Liver (tissue), 9 donors: ENCODE data around the gene UCP2. TPM values are rescaled to one million over a fixed set of nuclear protein-coding genes. Genes with fewer than 3 reads are reported as not detected.

Experiments used
- DNase-seq: peaks from one replicate; pipeline ENCODE4 v3.0.0-alpha.2; 2017; ENCODE audit warnings: low spot score
- H3K27ac ChIP-seq, 2 donors: one replicate each; pipeline ENCODE4 v1.7.0; 2013; ENCODE audit warnings: inconsistent platforms in 2 of 2, low read length in 2 of 2, control low read depth in 1 of 2, low read depth in 1 of 2, mild to moderate bottlenecking in 1 of 2
- H3K27me3 ChIP-seq, 4 donors: one replicate each; pipeline versions ENCODE4 v1.6.1 to v1.7.0; 2013; ENCODE audit warnings: low read length in 3 of 4, inconsistent platforms in 1 of 4, mild to moderate bottlenecking in 1 of 4, moderate library complexity in 1 of 4; ENCODE audit not compliant: control insufficient read depth in 4 of 4, insufficient read depth in 4 of 4
- H3K36me3 ChIP-seq, 4 donors: one replicate each; pipeline versions ENCODE4 v1.6.1 to v1.7.0; 2013; ENCODE audit warnings: low read length in 3 of 4, mild to moderate bottlenecking in 3 of 4, low read depth in 1 of 4, moderate library complexity in 1 of 4; ENCODE audit not compliant: control insufficient read depth in 4 of 4, insufficient read depth in 3 of 4
- H3K4me1 ChIP-seq, 4 donors: one replicate each; pipeline versions ENCODE4 v1.6.1 to v1.7.0; 2013; ENCODE audit warnings: low read length in 3 of 4, mild to moderate bottlenecking in 3 of 4, moderate library complexity in 1 of 4; ENCODE audit not compliant: control insufficient read depth in 4 of 4, insufficient read depth in 4 of 4
- H3K4me3 ChIP-seq, 3 donors: one replicate each; pipeline versions ENCODE4 v1.6.1 to v1.7.0; 2013; ENCODE audit warnings: low read length in 3 of 3, control low read depth in 1 of 3, low read depth in 1 of 3, mild to moderate bottlenecking in 1 of 3
- H3K9ac ChIP-seq, 2 donors: one replicate each; pipeline ENCODE4 v1.7.0; 2013; ENCODE audit warnings: low read length in 2 of 2, mild to moderate bottlenecking in 2 of 2, moderate library complexity in 2 of 2, control low read depth in 1 of 2, low read depth in 1 of 2
- H3K9me3 ChIP-seq, 4 donors: one replicate each; pipeline versions ENCODE4 v1.6.1 to v1.7.0; 2013; ENCODE audit warnings: low read length in 3 of 4; ENCODE audit not compliant: control insufficient read depth in 4 of 4
- ATF3 ChIP-seq: IDR thresholded peaks from 2 replicates; pipeline ENCODE4 v1.6.1; 2016; ENCODE audit warnings: antibody characterized with exemption
- CTCF ChIP-seq: fragments of 150-350 bp; IDR thresholded peaks from 2 replicates; pipeline ENCODE4 v1.5.1; 2017; ENCODE audit warnings: improper control_type of control experiment, low read depth, low read length; ENCODE audit not compliant: missing input control
- EGR1 ChIP-seq, 2 donors: IDR thresholded peaks; 2 replicates each; pipeline ENCODE4 v1.6.1; 2016 to 2018; ENCODE audit warnings: antibody characterized with exemption in 2 of 2, low read depth in 2 of 2
- FOXA1 ChIP-seq: IDR thresholded peaks from 2 replicates; pipeline ENCODE4 v1.6.1; 2016; ENCODE audit warnings: antibody characterized with exemption
- FOXA2 ChIP-seq: IDR thresholded peaks from 2 replicates; pipeline ENCODE4 v1.6.1; 2016; ENCODE audit warnings: antibody characterized with exemption
- GABPA ChIP-seq, 2 donors: IDR thresholded peaks in 1 of 2; conservative IDR thresholded peaks in 1 of 2; 2 replicates each; pipeline ENCODE4 v1.6.1; 2016; ENCODE audit warnings: antibody characterized with exemption in 2 of 2, mild to moderate bottlenecking in 1 of 2, moderate library complexity in 1 of 2
- HNF4A ChIP-seq, 2 donors: conservative IDR thresholded peaks; 2 replicates each; pipeline ENCODE4 v1.6.1; 2016; ENCODE audit warnings: antibody characterized with exemption in 2 of 2, mild to moderate bottlenecking in 2 of 2
- HNF4G ChIP-seq: IDR thresholded peaks from 2 replicates; pipeline ENCODE4 v1.6.1; 2016; ENCODE audit warnings: antibody characterized with exemption
- JUND ChIP-seq, 2 donors: IDR thresholded peaks; 2 replicates each; pipeline ENCODE4 v1.6.1; 2016; ENCODE audit warnings: antibody characterized with exemption in 2 of 2
- NR2F2 ChIP-seq: IDR thresholded peaks from 2 replicates; pipeline ENCODE4 v1.6.1; 2016; ENCODE audit warnings: antibody characterized with exemption
- RAD21 ChIP-seq, 2 donors: IDR thresholded peaks; 2 replicates each; pipeline ENCODE4 v1.6.1; 2016; ENCODE audit warnings: antibody characterized with exemption in 2 of 2, mild to moderate bottlenecking in 2 of 2
- RXRA ChIP-seq, 2 donors: IDR thresholded peaks; 2 replicates each; pipeline ENCODE4 v1.6.1; 2017 to 2018; ENCODE audit warnings: antibody characterized with exemption in 2 of 2, mild to moderate bottlenecking in 1 of 2
- SP1 ChIP-seq: IDR thresholded peaks from 2 replicates; pipeline ENCODE4 v1.6.1; 2018; ENCODE audit warnings: antibody characterized with exemption, mild to moderate bottlenecking
- TAF1 ChIP-seq: conservative IDR thresholded peaks from 2 replicates; pipeline ENCODE4 v1.6.1; 2016; ENCODE audit warnings: antibody characterized with exemption, mild to moderate bottlenecking
- YY1 ChIP-seq: IDR thresholded peaks from 2 replicates; pipeline ENCODE4 v1.6.1; 2016; ENCODE audit warnings: antibody characterized with exemption, mild to moderate bottlenecking
- ZBTB33 ChIP-seq: IDR thresholded peaks from 2 replicates; pipeline ENCODE4 v1.6.1; 2016; ENCODE audit warnings: antibody characterized with exemption
- WGBS: extraction: QIAGEN DNeasy Blood & Tissue Kit; methylation state at CpG from one replicate; pipeline ENCODE4 v1.1.7; 2013; 5-methylcytosine and 5-hydroxymethylcytosine counted together
- polyA plus RNA-seq, 2 donors: library from polyadenylated mRNA; stranded (reverse) in 1 of 2; unstranded in 1 of 2; fragments of 200-250 nt in 1 of 2; fragments of >200 nt in 1 of 2; fragmentation: Nextera tagmentation in 1 of 2; extraction: Ambion mirVana in 1 of 2; gene quantifications; one replicate each; pipeline versions ENCODE4 v1.2.1 to v1.2.3, GENCODE V29; 2013 to 2015
- total RNA-seq, 2 donors: library from RNA; depleted of rRNA; stranded (reverse); fragments of >200 nt; gene quantifications; one replicate each; pipeline ENCODE4 v1.2.3, GENCODE V29; 2014
- TF ChIP-seq, protein P1 (sequence below): IDR thresholded peaks from 2 replicates; pipeline ENCODE4 v1.6.1; 2016; ENCODE audit warnings: antibody characterized with exemption
- TF ChIP-seq, protein P2 (sequence below): IDR thresholded peaks from 2 replicates; pipeline ENCODE4 v1.6.1; 2016; ENCODE audit warnings: antibody characterized with exemption, mild to moderate bottlenecking
- donor health status: healthy.
- donor health status: healthy.
- donor health status: healthy.
- donor health status: healthy.
- donor health status: healthy.

Gene UCP2
- total and polyA plus RNA-seq, 4 donors: 10.4 to 137 (median 13.6) TPM

DNA sequence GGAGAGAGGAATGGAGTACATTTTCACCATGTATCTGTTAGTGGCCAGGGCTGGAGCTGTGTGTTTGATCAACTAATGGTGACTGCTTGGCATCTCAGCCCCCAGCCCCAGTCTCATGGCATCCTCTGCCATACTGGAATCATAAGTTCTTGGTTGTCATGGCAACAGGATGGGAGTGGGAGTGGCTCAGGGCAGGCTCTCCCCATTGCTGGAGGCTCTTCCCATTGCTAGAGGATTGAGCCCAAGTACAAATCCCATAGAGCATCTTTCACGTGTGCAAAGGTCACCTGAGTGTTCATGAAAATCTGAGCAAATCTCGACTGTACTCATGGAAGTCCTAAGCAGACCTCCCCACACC, 16.9 kb downstream of the UCP2 start:
- Histone ChIP-seq H3K4me1 (peaks cover 0 to 6% (median 1%) of the 10 kb centered on the region in 4 donors), H3K9me3 (no peaks in the 10 kb centered on the region), H3K27me3 (no peaks in the 10 kb centered on the region), H3K4me3 (no peak overlapping the region), H3K27ac (no peak overlapping the region), H3K36me3 (no peaks in the 10 kb centered on the region), H3K9ac (no peak overlapping the region)
- no peak for DNase-seq
- TF ChIP-seq CTCF (no peak), JUND (IDR thresholded peaks at IDR 0.05) (no peak)
- TF ChIP-seq, protein P1, sequence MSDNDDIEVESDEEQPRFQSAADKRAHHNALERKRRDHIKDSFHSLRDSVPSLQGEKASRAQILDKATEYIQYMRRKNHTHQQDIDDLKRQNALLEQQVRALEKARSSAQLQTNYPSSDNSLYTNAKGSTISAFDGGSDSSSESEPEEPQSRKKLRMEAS: no peak
- 52% methylated on average over 2 of the region's 2 CpGs for WGBS

GRCh38 chr11:73965076-73965763, 17.4 kb downstream of the UCP2 start:
- DNase-seq: no peak

More at GRCh38 chr11:73965076-73965763, 17.4 kb downstream of the UCP2 start:
- Histone ChIP-seq H3K36me3 (no peaks in the 10 kb centered on the region), H3K4me3 (no peak overlapping the region), H3K4me1 (peaks cover 0 to 6% (median 1%) of the 10 kb centered on the region in 4 donors), H3K27ac (no peak overlapping the region), H3K27me3 (no peaks in the 10 kb centered on the region), H3K9ac (no peak overlapping the region), H3K9me3 (no peaks in the 10 kb centered on the region)
- WGBS: 74% methylated on average over 10 of the region's 10 CpGs
- no peak for TF ChIP-seq EGR1 (IDR thresholded peaks at IDR 0.05; ENCODE audit: low read depth in 2 of 2)
- TF ChIP-seq GABPA (IDR thresholded peaks at IDR 0.05 in 1 of 2, conservative IDR thresholded peaks at IDR 0.05 in 1 of 2): no peak
- no peak for TF ChIP-seq SP1
- no peak for TF ChIP-seq ATF3
- TF ChIP-seq JUND (IDR thresholded peaks at IDR 0.05): no peak
- TF ChIP-seq HNF4G: no peak
- TF ChIP-seq YY1: no peak
- TF ChIP-seq RAD21 (IDR thresholded peaks at IDR 0.05): no peak
- TF ChIP-seq, protein P2, sequence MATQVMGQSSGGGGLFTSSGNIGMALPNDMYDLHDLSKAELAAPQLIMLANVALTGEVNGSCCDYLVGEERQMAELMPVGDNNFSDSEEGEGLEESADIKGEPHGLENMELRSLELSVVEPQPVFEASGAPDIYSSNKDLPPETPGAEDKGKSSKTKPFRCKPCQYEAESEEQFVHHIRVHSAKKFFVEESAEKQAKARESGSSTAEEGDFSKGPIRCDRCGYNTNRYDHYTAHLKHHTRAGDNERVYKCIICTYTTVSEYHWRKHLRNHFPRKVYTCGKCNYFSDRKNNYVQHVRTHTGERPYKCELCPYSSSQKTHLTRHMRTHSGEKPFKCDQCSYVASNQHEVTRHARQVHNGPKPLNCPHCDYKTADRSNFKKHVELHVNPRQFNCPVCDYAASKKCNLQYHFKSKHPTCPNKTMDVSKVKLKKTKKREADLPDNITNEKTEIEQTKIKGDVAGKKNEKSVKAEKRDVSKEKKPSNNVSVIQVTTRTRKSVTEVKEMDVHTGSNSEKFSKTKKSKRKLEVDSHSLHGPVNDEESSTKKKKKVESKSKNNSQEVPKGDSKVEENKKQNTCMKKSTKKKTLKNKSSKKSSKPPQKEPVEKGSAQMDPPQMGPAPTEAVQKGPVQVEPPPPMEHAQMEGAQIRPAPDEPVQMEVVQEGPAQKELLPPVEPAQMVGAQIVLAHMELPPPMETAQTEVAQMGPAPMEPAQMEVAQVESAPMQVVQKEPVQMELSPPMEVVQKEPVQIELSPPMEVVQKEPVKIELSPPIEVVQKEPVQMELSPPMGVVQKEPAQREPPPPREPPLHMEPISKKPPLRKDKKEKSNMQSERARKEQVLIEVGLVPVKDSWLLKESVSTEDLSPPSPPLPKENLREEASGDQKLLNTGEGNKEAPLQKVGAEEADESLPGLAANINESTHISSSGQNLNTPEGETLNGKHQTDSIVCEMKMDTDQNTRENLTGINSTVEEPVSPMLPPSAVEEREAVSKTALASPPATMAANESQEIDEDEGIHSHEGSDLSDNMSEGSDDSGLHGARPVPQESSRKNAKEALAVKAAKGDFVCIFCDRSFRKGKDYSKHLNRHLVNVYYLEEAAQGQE: no peak
- no peak for TF ChIP-seq RXRA (IDR thresholded peaks at IDR 0.05)
- TF ChIP-seq FOXA2: no peak
- TF ChIP-seq HNF4A (conservative IDR thresholded peaks at IDR 0.05): no peak
- TF ChIP-seq FOXA1: no peak
- no peak for TF ChIP-seq ZBTB33
- no peak for TF ChIP-seq NR2F2
- TF ChIP-seq, protein P1: no peak
- TF ChIP-seq CTCF: no peak
- no peak for TF ChIP-seq TAF1
